ENCODE results near the gene SLC27A4. TPM values are rescaled to one million over a fixed set of nuclear protein-coding genes. Genes with fewer than 3 reads are reported as not detected.
A peak's percentile ranks its signal among the peaks of the same experiment; 100 is the strongest.

The SLC27A4 gene
- total RNA-seq, 4 donors from 2014 or later: 36.6 to 110 (median 72.2) TPM

DNA sequence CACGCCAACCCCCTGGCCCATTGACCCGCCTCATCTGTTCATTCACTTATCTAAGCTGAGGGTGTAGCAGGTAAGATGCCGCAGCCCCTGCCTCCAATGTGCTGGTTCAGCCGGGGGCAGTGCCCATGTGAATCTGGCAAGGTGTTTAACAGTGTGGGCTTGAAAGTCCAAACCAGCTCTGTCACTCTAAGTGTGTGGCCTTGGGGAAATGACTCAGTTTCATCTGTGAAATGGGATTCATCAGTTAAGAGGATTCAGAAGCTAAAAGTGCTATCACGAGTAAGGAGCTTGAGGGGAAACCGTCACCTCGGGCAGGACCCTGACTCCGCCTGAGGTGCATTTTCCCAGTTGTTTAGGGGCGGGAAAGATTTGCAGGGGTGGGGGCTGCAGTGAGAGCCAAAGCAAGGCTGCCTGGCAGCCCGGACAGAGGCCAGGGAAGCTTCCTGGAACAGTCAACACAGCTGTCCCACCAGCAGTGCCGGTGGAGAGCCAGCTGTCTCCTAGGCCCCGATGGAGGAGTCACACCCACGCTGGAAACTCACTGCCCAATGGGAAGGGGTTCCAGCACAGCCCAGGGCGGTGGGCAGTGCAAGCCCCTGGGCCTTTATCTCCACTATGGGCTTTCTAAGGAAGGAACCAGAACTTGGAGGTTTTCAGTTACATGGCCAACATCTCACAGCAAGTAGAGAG, 21.1 kb downstream of the SLC27A4 start:
- no peak for DNase-seq
- no peaks in the 10 kb centered on the region for H3K27me3 ChIP-seq
- intact Hi-C loops (cut with DNase I): loop anchor here (10.0 kb wide), 1 partner anchor 53 kb away; no protein-coding TSS in a partner anchor
- peak overlapping the region; percentile 24 to 67 (median 49) for H3K4me3 ChIP-seq
- H3K27ac ChIP-seq: peak overlapping the region; percentile 32 to 70 (median 59)
- WGBS, 2 donors: 35 to 37% methylated on average over 8 to 9 of the region's 14 CpGs
- H3K4me1 ChIP-seq: peaks cover 15 to 37% (median 26%) of the 10 kb centered on the region in 3 donors
- no peaks in the 10 kb centered on the region for H3K9me3 ChIP-seq
- no peak for TF ChIP-seq POLR2A (IDR thresholded peaks at IDR 0.05)
- TF ChIP-seq CTCF (IDR thresholded peaks at IDR 0.05): no peak
- peaks cover 0 to 44% (median 0%) of the 10 kb centered on the region in 3 donors for H3K36me3 ChIP-seq

DNA sequence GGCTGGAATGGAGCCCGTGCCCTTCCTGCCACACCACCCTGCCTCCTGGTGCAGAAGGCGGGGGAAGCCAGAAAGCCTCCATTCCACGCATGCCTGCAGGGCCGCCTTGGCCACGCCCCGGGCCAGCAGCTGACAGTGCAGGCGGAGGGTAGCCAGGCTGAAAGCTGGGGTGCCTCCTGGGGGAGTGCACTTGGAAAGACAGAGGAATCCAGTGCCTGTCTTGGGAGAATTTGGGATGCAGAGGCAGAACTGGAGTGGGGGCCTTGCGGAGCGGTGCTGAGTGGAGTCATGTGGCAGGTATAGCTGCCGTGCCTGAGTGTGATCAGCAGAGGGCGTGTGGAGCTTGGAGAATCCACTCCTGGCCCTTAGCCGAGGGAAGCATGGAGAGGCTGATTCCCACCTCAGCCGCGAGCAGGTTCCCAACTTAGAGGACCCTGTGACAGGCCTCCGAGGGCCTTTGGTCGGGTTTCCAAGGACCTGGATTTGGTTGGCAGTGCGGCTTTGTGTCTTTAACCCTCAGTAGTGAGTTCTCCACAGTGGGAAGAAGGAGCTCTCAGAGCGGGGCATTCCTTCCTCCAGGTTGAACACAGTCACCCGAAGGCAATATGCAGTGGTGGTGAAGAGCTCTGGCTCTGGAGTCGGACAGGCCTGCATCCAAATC, 21.8 kb downstream of the SLC27A4 start:
- Histone ChIP-seq H3K27me3 (no peaks in the 10 kb centered on the region), H3K36me3 (peaks cover 0 to 37% (median 0%) of the 10 kb centered on the region in 3 donors), H3K27ac (peak overlapping the region; percentile 32 to 70 (median 59)), H3K4me1 (peaks cover 15 to 37% (median 26%) of the 10 kb centered on the region in 3 donors), H3K9me3 (no peaks in the 10 kb centered on the region), H3K4me3 (peak overlapping the region; percentile 24 to 67 (median 49))
- TF ChIP-seq CTCF (IDR thresholded peaks at IDR 0.05) (peak; percentile 80 to 91 (median 84)), POLR2A (IDR thresholded peaks at IDR 0.05) (no peak)
- DNase-seq: no peak
- intact Hi-C loops (cut with DNase I): loop anchor here (10.0 kb wide), 1 partner anchor 53 kb away; no protein-coding TSS in a partner anchor
- whole genome bisulfite sequencing, 2 donors: 3 to 6% methylated on average over 4 to 6 of the region's 20 CpGs

GRCh38 chr9:128362774-128363173, 22.4 kb downstream of the SLC27A4 start:
- no peaks in the 10 kb centered on the region for H3K27me3 ChIP-seq
- peaks cover 0 to 30% (median 0%) of the 10 kb centered on the region in 3 donors for H3K36me3 ChIP-seq
- intact Hi-C loops (cut with DNase I): loop anchor here (10.0 kb wide), 1 partner anchor 52 kb away; no protein-coding TSS in a partner anchor
- no peak for DNase-seq
- peak overlapping the region in 3 of 4 donors; percentile 55 to 70 (median 63) for H3K27ac ChIP-seq
- H3K4me3 ChIP-seq: no peak overlapping the region
- 77 to 88% methylated on average over 2 to 3 of the region's 3 CpGs for WGBS, 2 donors
- TF ChIP-seq POLR2A (IDR thresholded peaks at IDR 0.05) (no peak), CTCF (IDR thresholded peaks at IDR 0.05) (no peak)
- H3K9me3 ChIP-seq: no peaks in the 10 kb centered on the region
- peaks cover 15 to 37% (median 26%) of the 10 kb centered on the region in 3 donors for H3K4me1 ChIP-seq

DNA sequence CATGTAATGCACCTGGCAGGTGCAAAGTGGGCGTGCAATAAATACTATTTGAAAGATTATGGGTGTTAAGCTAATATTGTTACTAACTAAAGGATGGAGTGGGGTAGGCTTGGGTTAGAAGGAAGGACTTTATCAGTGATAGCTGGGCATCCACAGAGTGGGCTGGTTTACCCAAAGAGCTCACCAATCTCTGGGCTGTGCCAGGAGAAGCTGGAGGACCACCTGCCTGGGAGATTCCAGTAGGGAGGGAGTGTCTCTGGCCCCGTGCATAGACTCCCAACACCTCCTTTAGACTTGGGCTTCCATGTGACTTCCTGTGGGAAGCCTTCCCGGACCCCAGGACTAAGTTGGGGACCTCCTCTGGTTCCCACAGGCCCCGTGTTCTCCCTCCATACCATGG, 25.2 kb downstream of the SLC27A4 start:
- H3K4me1 ChIP-seq: peaks cover 20 to 49% (median 38%) of the 10 kb centered on the region in 3 donors
- peaks cover 0 to 5% (median 0%) of the 10 kb centered on the region in 3 donors for H3K36me3 ChIP-seq
- H3K9me3 ChIP-seq: no peaks in the 10 kb centered on the region
- H3K4me3 ChIP-seq: peak overlapping the region in 1 of 4 donors; percentile 47
- WGBS, 2 donors: 68% methylated on average over 2 to 4 of the region's 4 CpGs
- no peak for DNase-seq
- TF ChIP-seq CTCF (IDR thresholded peaks at IDR 0.05) (no peak), POLR2A (IDR thresholded peaks at IDR 0.05) (no peak)
- intact Hi-C loops (cut with DNase I): loop anchor here (10.0 kb wide), 1 partner anchor 49 kb away; no protein-coding TSS in a partner anchor
- peak overlapping the region in 3 of 4 donors; percentile 62 to 79 (median 75) for H3K27ac ChIP-seq
- no peaks in the 10 kb centered on the region for H3K27me3 ChIP-seq
